Endothelial cell (in vitro differentiated cells): ENCODE data around the gene ING3. TPM values are rescaled to one million over a fixed set of nuclear protein-coding genes. Genes with fewer than 3 reads are reported as not detected.

Source experiments
- DNase-seq: peaks from one replicate; pipeline ENCODE4 v3.0.0; 2021; ENCODE audit warnings: low spot score
- H3K27ac Mint-ChIP-seq: one replicate; pipeline ENCODE4 v1.8.0; 2021; ENCODE audit warnings: mixed read lengths, inconsistent platforms; ENCODE audit not compliant: unreplicated experiment
- H3K27me3 Mint-ChIP-seq: one replicate; pipeline ENCODE4 v1.8.0; 2021; ENCODE audit warnings: mild to moderate bottlenecking, moderate library complexity, mixed read lengths, inconsistent platforms; ENCODE audit not compliant: unreplicated experiment
- H3K36me3 Mint-ChIP-seq: one replicate; pipeline ENCODE4 v1.8.0; 2021; ENCODE audit warnings: mild to moderate bottlenecking, low read depth, mixed read lengths, inconsistent platforms; ENCODE audit not compliant: unreplicated experiment
- H3K4me1 Mint-ChIP-seq: one replicate; pipeline ENCODE4 v1.8.0; 2021; ENCODE audit warnings: mild to moderate bottlenecking, mixed read lengths, inconsistent platforms; ENCODE audit not compliant: unreplicated experiment
- H3K4me3 Mint-ChIP-seq: one replicate; pipeline ENCODE4 v1.8.0; 2021; ENCODE audit warnings: mild to moderate bottlenecking, mixed read lengths, inconsistent platforms; ENCODE audit not compliant: unreplicated experiment
- H3K9me3 Mint-ChIP-seq: one replicate; pipeline ENCODE4 v1.8.0; 2021; ENCODE audit warnings: mixed read lengths, inconsistent platforms; ENCODE audit not compliant: unreplicated experiment
- total RNA-seq: library from RNA; stranded (reverse); fragmentation: NEBNext Ultra II Directional; extraction: Animal tissue kit (Norgen Biotek cat#: 25700); gene quantifications from one replicate; pipeline ENCODE4 v1.2.1, GENCODE V29; 2021; ENCODE audit not compliant: unreplicated experiment
- TF ChIP-seq, protein P1 (sequence below): fragments of 200-600 bp; sonication (generic); IDR thresholded peaks from one replicate; pipeline ENCODE4 v1.5.0; 2021; ENCODE audit warnings: antibody characterized with exemption; ENCODE audit not compliant: unreplicated experiment

ING3 gene
- total RNA-seq, 1 donor from 2014 or later = 15.6 TPM

- DNase-seq = no peak
- H3K27me3 Mint-ChIP-seq = no peaks in the 10 kb centered on the region
- no peak overlapping the region for H3K4me3 Mint-ChIP-seq
Observed at GRCh38 chr7:120926943-120927346, 23.6 kb upstream of the ING3 start.

DNA sequence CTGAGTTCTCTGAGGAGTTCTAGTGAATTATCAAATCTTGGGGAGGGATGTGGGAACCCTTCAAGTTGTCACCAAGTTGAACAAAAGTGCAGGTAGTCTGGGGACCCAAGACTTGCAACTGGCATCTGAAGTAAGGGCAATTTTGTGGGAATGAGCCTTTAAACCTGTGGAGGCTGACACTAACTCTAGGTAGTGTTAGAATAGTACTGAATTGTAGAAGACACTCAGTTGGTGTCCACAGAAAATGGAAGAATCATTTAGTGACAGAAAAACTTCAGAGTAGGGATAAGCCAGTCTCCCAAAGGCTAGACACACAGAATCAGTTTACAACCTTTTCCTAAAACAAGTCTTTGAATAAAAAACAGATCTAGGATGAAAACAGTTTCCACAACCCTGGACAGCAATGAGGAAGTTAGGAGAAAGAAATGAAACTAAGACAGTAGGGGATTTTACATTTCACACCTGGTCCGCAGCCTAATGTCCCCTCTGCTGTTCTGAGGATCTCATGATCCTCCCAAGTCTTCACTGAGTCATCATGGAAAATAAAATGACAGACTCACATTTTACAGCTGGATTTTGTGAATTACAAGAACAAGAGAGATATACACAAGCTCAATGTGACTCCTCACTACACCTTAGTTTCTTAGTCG lies 23.0 kb upstream of the ING3 start:
- Mint-ChIP-seq H3K9me3 (no peaks in the 10 kb centered on the region), H3K4me1 (no peaks in the 10 kb centered on the region), H3K27ac (no peak overlapping the region), H3K27me3 (no peaks in the 10 kb centered on the region), H3K4me3 (no peak overlapping the region), H3K36me3 (no peaks in the 10 kb centered on the region)
- no peak for DNase-seq
- TF ChIP-seq, protein P1, sequence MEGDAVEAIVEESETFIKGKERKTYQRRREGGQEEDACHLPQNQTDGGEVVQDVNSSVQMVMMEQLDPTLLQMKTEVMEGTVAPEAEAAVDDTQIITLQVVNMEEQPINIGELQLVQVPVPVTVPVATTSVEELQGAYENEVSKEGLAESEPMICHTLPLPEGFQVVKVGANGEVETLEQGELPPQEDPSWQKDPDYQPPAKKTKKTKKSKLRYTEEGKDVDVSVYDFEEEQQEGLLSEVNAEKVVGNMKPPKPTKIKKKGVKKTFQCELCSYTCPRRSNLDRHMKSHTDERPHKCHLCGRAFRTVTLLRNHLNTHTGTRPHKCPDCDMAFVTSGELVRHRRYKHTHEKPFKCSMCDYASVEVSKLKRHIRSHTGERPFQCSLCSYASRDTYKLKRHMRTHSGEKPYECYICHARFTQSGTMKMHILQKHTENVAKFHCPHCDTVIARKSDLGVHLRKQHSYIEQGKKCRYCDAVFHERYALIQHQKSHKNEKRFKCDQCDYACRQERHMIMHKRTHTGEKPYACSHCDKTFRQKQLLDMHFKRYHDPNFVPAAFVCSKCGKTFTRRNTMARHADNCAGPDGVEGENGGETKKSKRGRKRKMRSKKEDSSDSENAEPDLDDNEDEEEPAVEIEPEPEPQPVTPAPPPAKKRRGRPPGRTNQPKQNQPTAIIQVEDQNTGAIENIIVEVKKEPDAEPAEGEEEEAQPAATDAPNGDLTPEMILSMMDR = no peak

More at GRCh38 chr7:120926943-120927346, 23.6 kb upstream of the ING3 start:
- no peaks in the 10 kb centered on the region for H3K4me1 Mint-ChIP-seq
- H3K27ac Mint-ChIP-seq = no peak overlapping the region
- no peaks in the 10 kb centered on the region for H3K9me3 Mint-ChIP-seq
- TF ChIP-seq, protein P1 = no peak
- no peaks in the 10 kb centered on the region for H3K36me3 Mint-ChIP-seq

- TF ChIP-seq, protein P1 = no peak
- H3K4me3 Mint-ChIP-seq = no peak overlapping the region
- H3K36me3 Mint-ChIP-seq = no peaks in the 10 kb centered on the region
- no peak overlapping the region for H3K27ac Mint-ChIP-seq
- no peaks in the 10 kb centered on the region for H3K9me3 Mint-ChIP-seq
- DNase-seq = no peak
- H3K4me1 Mint-ChIP-seq = no peaks in the 10 kb centered on the region
- no peaks in the 10 kb centered on the region for H3K27me3 Mint-ChIP-seq
Observed at GRCh38 chr7:120931243-120931642, 19.3 kb upstream of the ING3 start.

- H3K4me1 Mint-ChIP-seq = peaks cover 7% of the 10 kb centered on the region
- no peak overlapping the region for H3K27ac Mint-ChIP-seq
- H3K36me3 Mint-ChIP-seq = no peaks in the 10 kb centered on the region
- H3K9me3 Mint-ChIP-seq = no peaks in the 10 kb centered on the region
- TF ChIP-seq, protein P1 = no peak
- no peaks in the 10 kb centered on the region for H3K27me3 Mint-ChIP-seq
- DNase-seq = no peak
- no peak overlapping the region for H3K4me3 Mint-ChIP-seq
Observed at GRCh38 chr7:120933475-120933874, 17.1 kb upstream of the ING3 start.

DNA sequence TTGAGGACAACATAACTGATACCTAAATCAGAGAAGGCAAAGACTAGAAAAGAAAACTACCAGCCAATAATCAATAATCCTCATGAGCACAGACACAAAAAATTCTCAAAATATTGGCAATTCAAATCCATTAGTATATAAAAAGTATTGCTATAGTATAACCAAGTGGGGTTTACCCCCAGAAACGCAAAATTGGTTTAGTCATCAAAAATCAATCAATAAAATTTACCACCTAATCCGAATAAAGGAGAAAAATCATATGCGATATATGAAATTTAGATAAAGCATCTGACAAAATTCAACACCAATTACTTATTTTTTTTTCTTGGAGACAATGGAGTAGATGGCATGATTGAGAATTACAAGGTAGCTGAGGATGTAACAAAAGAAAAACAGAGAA lies 11.2 kb upstream of the ING3 start:
- H3K36me3 Mint-ChIP-seq = no peaks in the 10 kb centered on the region
- peaks cover 15% of the 10 kb centered on the region for H3K4me1 Mint-ChIP-seq
- TF ChIP-seq, protein P1 = no peak
- no peaks in the 10 kb centered on the region for H3K9me3 Mint-ChIP-seq
- H3K4me3 Mint-ChIP-seq = no peak overlapping the region
- no peak overlapping the region for H3K27ac Mint-ChIP-seq
- DNase-seq = no peak
- H3K27me3 Mint-ChIP-seq = no peaks in the 10 kb centered on the region
